Calu3 (cell line): ENCODE data around the gene HSBP1L1. TPM values are rescaled to one million over a fixed set of nuclear protein-coding genes. Genes with fewer than 3 reads are reported as not detected.

Experiments
- BruUV-seq: library from RNA; stranded (reverse); fragments of 400-500 nt; replicated peaks from 2 replicates; lab custom pipeline; 2021; lab: Mats Ljungman, UMichigan
- CTCF ChIA-PET: fragments of 300-600 bp; sonication (Branson Sonifier 250); formaldehyde crosslinking; loops from one replicate; lab custom pipeline; 2022; ENCODE audit warnings: antibody characterized with exemption; lab: Charles Lee
- DNase-seq: peaks from one replicate; pipeline ENCODE4 v3.0.0; 2022
- H3K27ac Mint-ChIP-seq: one replicate; pipeline ENCODE4 v1.8.0; 2022; ENCODE audit warnings: mixed read lengths; ENCODE audit not compliant: unreplicated experiment
- H3K27me3 Mint-ChIP-seq: one replicate; pipeline ENCODE4 v1.8.0; 2022; ENCODE audit warnings: mixed read lengths; ENCODE audit not compliant: unreplicated experiment
- H3K36me3 Mint-ChIP-seq: one replicate; pipeline ENCODE4 v1.8.0; 2022; ENCODE audit warnings: mild to moderate bottlenecking, moderate library complexity, mixed read lengths; ENCODE audit not compliant: insufficient read depth, unreplicated experiment
- H3K4me1 Mint-ChIP-seq: one replicate; pipeline ENCODE4 v1.8.0; 2022; ENCODE audit warnings: mild to moderate bottlenecking, low read depth, mixed read lengths; ENCODE audit not compliant: unreplicated experiment
- H3K4me3 Mint-ChIP-seq: one replicate; pipeline ENCODE4 v1.8.0; 2022; ENCODE audit warnings: mild to moderate bottlenecking, low read depth, moderate library complexity, mixed read lengths; ENCODE audit not compliant: unreplicated experiment
- H3K9me3 Mint-ChIP-seq: one replicate; pipeline ENCODE4 v1.8.0; 2022; ENCODE audit warnings: low read depth, mixed read lengths; ENCODE audit not compliant: unreplicated experiment
- CTCF ChIP-seq: fragments of 200-600 bp; IDR thresholded peaks from one replicate; pipeline ENCODE4 v1.8.0; 2022; ENCODE audit warnings: antibody characterized with exemption; ENCODE audit not compliant: unreplicated experiment
- intact Hi-C: fragments of 100-400 bp; cut with micrococcal nuclease; formaldehyde crosslinking; loops from one replicate; pipeline ENCODE4 v1.10.0; 2022; ENCODE audit not compliant: unreplicated experiment
- total RNA-seq: library from RNA; stranded (reverse); gene quantifications from 2 replicates; pipeline ENCODE4 v1.2.3, GENCODE V29; 2022

HSBP1L1 gene
- total RNA-seq, 1 experiment from 2014 or later, result 18.8 TPM

GRCh38 chr18:79982736-79983135 is 18.3 kb downstream of the HSBP1L1 start:
- H3K4me3 Mint-ChIP-seq, result no peak overlapping the region
- no TSS peak for BruUV-seq
- CTCF ChIA-PET, result no interaction called here
- no peak overlapping the region for H3K27ac Mint-ChIP-seq
- DNase-seq, result no peak
- TF ChIP-seq CTCF, result no peak
- H3K4me1 Mint-ChIP-seq, result peaks cover 18% of the 10 kb centered on the region
- peaks cover 30% of the 10 kb centered on the region for H3K36me3 Mint-ChIP-seq
- no peaks in the 10 kb centered on the region for H3K9me3 Mint-ChIP-seq
- intact Hi-C loops, result loop anchor here (10.0 kb wide), 2 partner anchors 52 to 132 kb away; partner anchors contain the start of gene RBFA
- H3K27me3 Mint-ChIP-seq, result no peaks in the 10 kb centered on the region

GRCh38 chr18:79983253-79983652 is 18.8 kb downstream of the HSBP1L1 start:
- intact Hi-C loops, result loop anchor here (10.0 kb wide), 2 partner anchors 52 to 132 kb away; partner anchors contain the start of gene RBFA
- Mint-ChIP-seq H3K27ac (no peak overlapping the region), H3K9me3 (no peaks in the 10 kb centered on the region), H3K27me3 (no peaks in the 10 kb centered on the region), H3K4me3 (no peak overlapping the region), H3K36me3 (peaks cover 34% of the 10 kb centered on the region), H3K4me1 (peaks cover 18% of the 10 kb centered on the region)
- CTCF ChIA-PET, result no interaction called here
- DNase-seq, result no peak
- no TSS peak for BruUV-seq
- no peak for TF ChIP-seq CTCF

GRCh38 chr18:79983793-79984192 is 19.4 kb downstream of the HSBP1L1 start:
- no TSS peak for BruUV-seq
- peaks cover 18% of the 10 kb centered on the region for H3K4me1 Mint-ChIP-seq
- no peak for TF ChIP-seq CTCF
- H3K9me3 Mint-ChIP-seq, result no peaks in the 10 kb centered on the region
- H3K4me3 Mint-ChIP-seq, result no peak overlapping the region
- no peak overlapping the region for H3K27ac Mint-ChIP-seq
- no peak for DNase-seq
- CTCF ChIA-PET, result no interaction called here
- intact Hi-C loops, result loop anchor here (10.0 kb wide), 2 partner anchors 51 to 131 kb away; partner anchors contain the start of gene RBFA
- H3K36me3 Mint-ChIP-seq, result peaks cover 38% of the 10 kb centered on the region
- H3K27me3 Mint-ChIP-seq, result no peaks in the 10 kb centered on the region

GRCh38 chr18:79985172-79985571 is 20.7 kb downstream of the HSBP1L1 start:
- DNase-seq, result no peak
- no peak for TF ChIP-seq CTCF
- BruUV-seq, result no TSS peak
- Mint-ChIP-seq H3K4me3 (no peak overlapping the region), H3K27me3 (no peaks in the 10 kb centered on the region), H3K36me3 (peaks cover 40% of the 10 kb centered on the region), H3K4me1 (peaks cover 18% of the 10 kb centered on the region), H3K9me3 (no peaks in the 10 kb centered on the region), H3K27ac (no peak overlapping the region)
- CTCF ChIA-PET, result interaction anchor here (1.0 kb wide), 1 partner anchor 164 kb away, joined by 3 read pairs; no protein-coding TSS in a partner anchor
- intact Hi-C loops, result loop anchor here (10.0 kb wide), 2 partner anchors 50 to 130 kb away; partner anchors contain the start of gene RBFA
